Heart left ventricle (tissue), 16 donors: ENCODE data around the gene HNRNPC. TPM values are rescaled to one million over a fixed set of nuclear protein-coding genes. Genes with fewer than 3 reads are reported as not detected.

Experiments used
- ATAC-seq, 4 donors: fragments of 200-7000 bp; cut with Tn5 transposase; one replicate each; pipeline ENCODE4 v1.9.1; 2020 to 2022; ENCODE audit warnings: moderate library complexity in 4 of 4, mild to moderate bottlenecking in 3 of 4, moderate number of reproducible peaks in 1 of 4
- DNase-seq, 5 donors: peaks; one replicate each; pipeline ENCODE4 v3.0.0-alpha.2; 2020
- H3K27ac ChIP-seq, 12 donors: fragments of 200-600 bp; sonication (generic) in 4 of 12; one replicate each; pipeline versions ENCODE4 v1.5.0 to v1.8.0; 2016 to 2022; ENCODE audit warnings: mild to moderate bottlenecking in 2 of 12
- H3K27me3 ChIP-seq, 9 donors: fragments of 200-600 bp; sonication (generic) in 2 of 9; one replicate each; pipeline versions ENCODE4 v1.5.1 to v1.8.0; 2016 to 2022; ENCODE audit warnings: mild to moderate bottlenecking in 3 of 9
- H3K36me3 ChIP-seq, 9 donors: fragments of 200-600 bp; sonication (generic) in 2 of 9; one replicate each; pipeline versions ENCODE4 v1.5.0 to v1.8.0; 2018 to 2022; ENCODE audit warnings: mild to moderate bottlenecking in 2 of 9
- H3K4me1 ChIP-seq, 12 donors: fragments of 200-600 bp; sonication (generic) in 4 of 12; one replicate each; pipeline versions ENCODE4 v1.5.0 to v1.8.0; 2016 to 2022; ENCODE audit warnings: mild to moderate bottlenecking in 3 of 12
- H3K4me3 ChIP-seq, 12 donors: fragments of 200-600 bp; sonication (generic) in 4 of 12; one replicate each; pipeline versions ENCODE4 v1.5.0 to v1.8.0; 2017 to 2022; ENCODE audit warnings: mild to moderate bottlenecking in 9 of 12, moderate library complexity in 4 of 12
- H3K9me3 ChIP-seq, 12 donors: fragments of 200-600 bp; sonication (generic) in 4 of 12; one replicate each; pipeline versions ENCODE4 v1.5.0 to v1.8.0; 2016 to 2022; ENCODE audit warnings: mild to moderate bottlenecking in 1 of 12
- CTCF ChIP-seq, 12 donors: fragments of 200-600 bp; sonication (generic) in 4 of 12; IDR thresholded peaks; one replicate each; pipeline versions ENCODE4 v1.5.0 to v1.8.0; 2018 to 2022; ENCODE audit warnings: antibody characterized with exemption in 12 of 12, mild to moderate bottlenecking in 5 of 12
- POLR2A ChIP-seq, 2 donors: fragments of 450-650 bp; IDR thresholded peaks; one replicate each; pipeline ENCODE4 v1.6.1; 2017; ENCODE audit warnings: antibody characterized with exemption in 2 of 2, mild to moderate bottlenecking in 2 of 2, moderate library complexity in 2 of 2
- WGBS, 4 donors: extraction: QIAGEN DNeasy Blood & Tissue Kit in 2 of 4; methylation state at CpG; one replicate each; pipeline versions ENCODE4 v1.1.5 to v1.1.7; 2013 to 2018; 5-methylcytosine and 5-hydroxymethylcytosine counted together
- intact Hi-C, 10 donors: fragments of 100-400 bp; cut with DNase I; formaldehyde crosslinking; loops; one replicate each; pipeline versions ENCODE4 v1.11.1 to v1.14.2; 2022
- polyA plus RNA-seq, 2 donors: library from polyadenylated mRNA; stranded (reverse); fragments of 200-250 nt; gene quantifications; one replicate each; pipeline ENCODE4 v1.2.3, GENCODE V29; 2013
- total RNA-seq, 9 donors: library from RNA; depleted of rRNA in 2 of 9; stranded (reverse); fragments of >200 nt in 2 of 9; fragmentation: NEBNext Ultra II Directional in 3 of 9; extraction: Animal tissue kit (Norgen Biotek cat#: 25700) in 3 of 9; gene quantifications; one replicate each; pipeline versions ENCODE4 v1.1.0 to v1.2.4, GENCODE V29; 2016 to 2023
- donor health status: ischemic (EF 13 %, LVEDD 7.1; RV severe dilation, severe dysfunction).
- donor health status: healthy with polysubstance abuse.
- donor health status: DM: no; HTN: yes; CAD: no.
- donor health status: DM: no; HTN: no; CAD: no.
- donor health status: ischemic (EF 25% LVEDD 6.9; RV normal size, moderate dysfunction).
- donor health status: ischemic (EF 25% LVEDD 5.7; RV mildly dilated, moderate dysfunction).
- donor health status: healthy.
- donor health status: DM: yes; HTN: yes; CAD: no.
- donor health status: ischemic (EF 35%, LVEDD 5.7; RV mildly dilated, moderate dysfunction).
- donor health status: nonischemic (EF 11% LVEDD 7.7; RV severe dilation, severe dysfunction).
- donor health status: DM: yes; HTN: yes; CAD: no.
- donor health status: PGD.
- donor health status: ischemic (EF 29% LVEDD 5.4; RV normal size, mild dysfunction).
- donor health status: nonischemic (EF 23%, LVEDD 6.1; RV moderate dilation, normal function).

Gene HNRNPC
- total and polyA plus RNA-seq, 11 donors, result 201 to 389 (median 255) TPM

GRCh38 chr14:21261824-21262223 is 7.4 kb downstream of the HNRNPC start:
- 39 to 55% (median 50%) methylated on average over 1 of the region's 1 CpG for WGBS, 4 donors
- H3K9me3 ChIP-seq, result no peaks in the 10 kb centered on the region
- peaks cover 8 to 96% (median 87%) of the 10 kb centered on the region in 12 donors for H3K4me1 ChIP-seq
- H3K27me3 ChIP-seq, result no peaks in the 10 kb centered on the region
- peaks cover 0 to 100% (median 97%) of the 10 kb centered on the region in 9 donors for H3K36me3 ChIP-seq
- intact Hi-C loops, result loop anchor here in 6 of 10 donors (5.0 to 10.0 kb wide), 5 partner anchors 35 to 173 kb away; partner anchors contain the start of gene SUPT16H (in 3 of the 6)
- no peak for DNase-seq
- no peak overlapping the region for H3K4me3 ChIP-seq
- TF ChIP-seq CTCF (IDR thresholded peaks at IDR 0.05) (no peak), POLR2A (IDR thresholded peaks at IDR 0.05) (no peak)
- ATAC-seq, result no peak
- H3K27ac ChIP-seq, result no peak overlapping the region

GRCh38 chr14:21258889-21259787 is 10.1 kb downstream of the HNRNPC start:
- WGBS, 4 donors, result 57 to 65% (median 62%) methylated on average over 5 of the region's 5 CpGs
- intact Hi-C loops, result loop anchor here in 1 of 10 donors (10.0 kb wide), 1 partner anchor 126 kb away; the partner anchor contains the start of gene SUPT16H
- H3K27ac ChIP-seq, result no peak overlapping the region
- TF ChIP-seq POLR2A (IDR thresholded peaks at IDR 0.05) (no peak), CTCF (IDR thresholded peaks at IDR 0.05) (no peak)
- H3K4me3 ChIP-seq, result no peak overlapping the region
- H3K4me1 ChIP-seq, result peaks cover 5 to 95% (median 83%) of the 10 kb centered on the region in 12 donors
- H3K9me3 ChIP-seq, result no peaks in the 10 kb centered on the region
- peaks cover 0 to 99% (median 92%) of the 10 kb centered on the region in 9 donors for H3K36me3 ChIP-seq
- H3K27me3 ChIP-seq, result no peaks in the 10 kb centered on the region
- no peak for DNase-seq
- no peak for ATAC-seq

GRCh38 chr14:21258005-21258888 is 11.0 kb downstream of the HNRNPC start:
- no peak overlapping the region for H3K27ac ChIP-seq
- no peak overlapping the region for H3K4me3 ChIP-seq
- intact Hi-C loops, result loop anchor here in 1 of 10 donors (10.0 kb wide), 1 partner anchor 127 kb away; the partner anchor contains the start of gene SUPT16H
- ATAC-seq (no peak), DNase-seq (no peak)
- H3K4me1 ChIP-seq, result peaks cover 5 to 92% (median 74%) of the 10 kb centered on the region in 12 donors
- no peaks in the 10 kb centered on the region for H3K27me3 ChIP-seq
- 76 to 77% (median 77%) methylated on average over 10 of the region's 10 CpGs for WGBS, 4 donors
- H3K9me3 ChIP-seq, result no peaks in the 10 kb centered on the region
- H3K36me3 ChIP-seq, result peaks cover 0 to 99% (median 90%) of the 10 kb centered on the region in 9 donors
- TF ChIP-seq CTCF (IDR thresholded peaks at IDR 0.05), result no peak
- no peak for TF ChIP-seq POLR2A (IDR thresholded peaks at IDR 0.05)
